ENCODE measurements around the gene PPIG.

Gene PPIG

GRCh38 chr2:169653636-169654035 is 69.5 kb downstream of the PPIG start:
- Histone ChIP-seq H3K27ac (ENCODE audit: low read depth, low read length) (no peak overlapping the region), H2BK5ac (ENCODE audit: low read depth, low read length, poor library complexity) (no peak overlapping the region), H2AFZ (ENCODE audit: insufficient read depth, low read length, poor library complexity) (no peak overlapping the region), H3K23ac (ENCODE audit: low read length) (no peak overlapping the region), H3K14ac (ENCODE audit: low read length) (no peak overlapping the region), H3K27me3 (ENCODE audit: insufficient read depth, low read length) (no peaks in the 10 kb centered on the region), H3K4me1 (ENCODE audit: control insufficient read depth in 1 of 2, insufficient read depth in 2 of 2, low read length in 2 of 2) (no peaks in the 10 kb centered on the region), H3K9me3 (ENCODE audit: insufficient read depth, low read depth, low read length) (no peaks in the 10 kb centered on the region), H4K8ac (ENCODE audit: low read depth, low read length) (no peak overlapping the region), H4K12ac (ENCODE audit: low read depth, low read length) (no peak overlapping the region), H3K79me2 (ENCODE audit: control insufficient read depth, insufficient read depth, low read length, poor library complexity) (no peaks in the 10 kb centered on the region), H3K4ac (ENCODE audit: low read depth, low read length) (no peak overlapping the region), H3K4me2 (ENCODE audit: low read length) (no peak overlapping the region), H3K79me1 (ENCODE audit: low read length) (no peaks in the 10 kb centered on the region), H2BK120ac (ENCODE audit: insufficient read depth, low read length, poor library complexity) (no peak overlapping the region), H2AK5ac (ENCODE audit: low read length) (no peak overlapping the region), H2BK12ac (ENCODE audit: low read length) (no peak overlapping the region), H3K4me3 (ENCODE audit: low read depth, low read length) (no peak overlapping the region), H3K18ac (ENCODE audit: low read length) (no peak overlapping the region), H3K36me3 (ENCODE audit: control insufficient read depth in 1 of 2, insufficient read depth in 2 of 2, low read length in 2 of 2) (no peaks in the 10 kb centered on the region), H3K9ac (ENCODE audit: low read length) (no peak overlapping the region), H4K91ac (ENCODE audit: low read depth, low read length) (no peak overlapping the region)
- no CpG with 5 or more reads among the region's 3 CpGs for WGBS (ENCODE audit: extremely low coverage, insufficient coverage, insufficient read length)
- DNase-seq, result no peak

- Histone ChIP-seq H2BK12ac (ENCODE audit: low read length) (no peak overlapping the region), H3K9ac (ENCODE audit: low read length) (no peak overlapping the region), H4K8ac (ENCODE audit: low read depth, low read length) (no peak overlapping the region)
These were observed 72.0 kb downstream of the PPIG start for GRCh38 chr2:169656164-169656563.

GRCh38 chr2:169658877-169659276 is 74.7 kb downstream of the PPIG start:
- H3K9me3 ChIP-seq (ENCODE audit: insufficient read depth, low read depth, low read length), result no peaks in the 10 kb centered on the region
- H2BK12ac ChIP-seq (ENCODE audit: low read length), result no peak overlapping the region
- H3K18ac ChIP-seq (ENCODE audit: low read length), result no peak overlapping the region
- no CpG with 5 or more reads among the region's 1 CpG for WGBS (ENCODE audit: extremely low coverage, insufficient coverage, insufficient read length)
- H4K91ac ChIP-seq (ENCODE audit: low read depth, low read length), result no peak overlapping the region
- H3K36me3 ChIP-seq (ENCODE audit: control insufficient read depth in 1 of 2, insufficient read depth in 2 of 2, low read length in 2 of 2), result no peaks in the 10 kb centered on the region
- no peak overlapping the region for H4K8ac ChIP-seq (ENCODE audit: low read depth, low read length)
- no peak overlapping the region for H3K4me3 ChIP-seq (ENCODE audit: low read depth, low read length)
- no peak overlapping the region for H3K4me2 ChIP-seq (ENCODE audit: low read length)
- H2BK5ac ChIP-seq (ENCODE audit: low read depth, low read length, poor library complexity), result no peak overlapping the region
- no peaks in the 10 kb centered on the region for H3K79me1 ChIP-seq (ENCODE audit: low read length)
- H3K4me1 ChIP-seq (ENCODE audit: control insufficient read depth in 1 of 2, insufficient read depth in 2 of 2, low read length in 2 of 2), result no peaks in the 10 kb centered on the region
- H3K79me2 ChIP-seq (ENCODE audit: control insufficient read depth, insufficient read depth, low read length, poor library complexity), result no peaks in the 10 kb centered on the region
- H3K27ac ChIP-seq (ENCODE audit: low read depth, low read length), result no peak overlapping the region
- H3K9ac ChIP-seq (ENCODE audit: low read length), result no peak overlapping the region
- H4K12ac ChIP-seq (ENCODE audit: low read depth, low read length), result no peak overlapping the region
- no peak for DNase-seq
- H2BK120ac ChIP-seq (ENCODE audit: insufficient read depth, low read length, poor library complexity), result no peak overlapping the region
- no peak overlapping the region for H3K14ac ChIP-seq (ENCODE audit: low read length)
- H2AFZ ChIP-seq (ENCODE audit: insufficient read depth, low read length, poor library complexity), result no peak overlapping the region
- no peak overlapping the region for H3K4ac ChIP-seq (ENCODE audit: low read depth, low read length)
- H3K23ac ChIP-seq (ENCODE audit: low read length), result no peak overlapping the region
- H2AK5ac ChIP-seq (ENCODE audit: low read length), result no peak overlapping the region
- H3K27me3 ChIP-seq (ENCODE audit: insufficient read depth, low read length), result no peaks in the 10 kb centered on the region

More at GRCh38 chr2:169656164-169656563, 72.0 kb downstream of the PPIG start:
- no peak overlapping the region for H3K14ac ChIP-seq (ENCODE audit: low read length)
- H3K4me1 ChIP-seq (ENCODE audit: control insufficient read depth in 1 of 2, insufficient read depth in 2 of 2, low read length in 2 of 2), result no peaks in the 10 kb centered on the region
- no peak overlapping the region for H2AK5ac ChIP-seq (ENCODE audit: low read length)
- no peaks in the 10 kb centered on the region for H3K79me1 ChIP-seq (ENCODE audit: low read length)
- H3K36me3 ChIP-seq (ENCODE audit: control insufficient read depth in 1 of 2, insufficient read depth in 2 of 2, low read length in 2 of 2), result no peaks in the 10 kb centered on the region
- no peak overlapping the region for H3K27ac ChIP-seq (ENCODE audit: low read depth, low read length)
- WGBS (ENCODE audit: extremely low coverage, insufficient coverage, insufficient read length), result 99% methylated on average over 2 of the region's 3 CpGs
- H3K4me2 ChIP-seq (ENCODE audit: low read length), result no peak overlapping the region
- H2AFZ ChIP-seq (ENCODE audit: insufficient read depth, low read length, poor library complexity), result no peak overlapping the region
- no peaks in the 10 kb centered on the region for H3K9me3 ChIP-seq (ENCODE audit: insufficient read depth, low read depth, low read length)
- H2BK5ac ChIP-seq (ENCODE audit: low read depth, low read length, poor library complexity), result no peak overlapping the region
- no peak overlapping the region for H3K4ac ChIP-seq (ENCODE audit: low read depth, low read length)
- H3K27me3 ChIP-seq (ENCODE audit: insufficient read depth, low read length), result no peaks in the 10 kb centered on the region
- no peak overlapping the region for H3K23ac ChIP-seq (ENCODE audit: low read length)
- H4K91ac ChIP-seq (ENCODE audit: low read depth, low read length), result no peak overlapping the region
- no peak overlapping the region for H2BK120ac ChIP-seq (ENCODE audit: insufficient read depth, low read length, poor library complexity)
- no peak overlapping the region for H3K18ac ChIP-seq (ENCODE audit: low read length)
- DNase-seq, result peak in 1 of 2 donors; percentile 50
- H3K79me2 ChIP-seq (ENCODE audit: control insufficient read depth, insufficient read depth, low read length, poor library complexity), result no peaks in the 10 kb centered on the region
- H4K12ac ChIP-seq (ENCODE audit: low read depth, low read length), result no peak overlapping the region
- H3K4me3 ChIP-seq (ENCODE audit: low read depth, low read length), result no peak overlapping the region

- no peak overlapping the region for H2BK5ac ChIP-seq (ENCODE audit: low read depth, low read length, poor library complexity)
- H2BK120ac ChIP-seq (ENCODE audit: insufficient read depth, low read length, poor library complexity), result no peak overlapping the region
- H2AFZ ChIP-seq (ENCODE audit: insufficient read depth, low read length, poor library complexity), result no peak overlapping the region
- H4K12ac ChIP-seq (ENCODE audit: low read depth, low read length), result no peak overlapping the region
- H3K4me3 ChIP-seq (ENCODE audit: low read depth, low read length), result no peak overlapping the region
- no peaks in the 10 kb centered on the region for H3K79me1 ChIP-seq (ENCODE audit: low read length)
- H3K27me3 ChIP-seq (ENCODE audit: insufficient read depth, low read length), result no peaks in the 10 kb centered on the region
- no peak overlapping the region for H3K18ac ChIP-seq (ENCODE audit: low read length)
- no peaks in the 10 kb centered on the region for H3K9me3 ChIP-seq (ENCODE audit: insufficient read depth, low read depth, low read length)
- no peak overlapping the region for H3K14ac ChIP-seq (ENCODE audit: low read length)
- no peak overlapping the region for H3K4ac ChIP-seq (ENCODE audit: low read depth, low read length)
- H3K36me3 ChIP-seq (ENCODE audit: control insufficient read depth in 1 of 2, insufficient read depth in 2 of 2, low read length in 2 of 2), result no peaks in the 10 kb centered on the region
- no CpG with 5 or more reads among the region's 1 CpG for WGBS (ENCODE audit: extremely low coverage, insufficient coverage, insufficient read length)
- H3K23ac ChIP-seq (ENCODE audit: low read length), result no peak overlapping the region
- H3K4me1 ChIP-seq (ENCODE audit: control insufficient read depth in 1 of 2, insufficient read depth in 2 of 2, low read length in 2 of 2), result no peaks in the 10 kb centered on the region
- no peak for DNase-seq
- no peak overlapping the region for H4K91ac ChIP-seq (ENCODE audit: low read depth, low read length)
- no peaks in the 10 kb centered on the region for H3K79me2 ChIP-seq (ENCODE audit: control insufficient read depth, insufficient read depth, low read length, poor library complexity)
- no peak overlapping the region for H2BK12ac ChIP-seq (ENCODE audit: low read length)
- no peak overlapping the region for H3K27ac ChIP-seq (ENCODE audit: low read depth, low read length)
- H2AK5ac ChIP-seq (ENCODE audit: low read length), result no peak overlapping the region
- no peak overlapping the region for H3K4me2 ChIP-seq (ENCODE audit: low read length)
- no peak overlapping the region for H4K8ac ChIP-seq (ENCODE audit: low read depth, low read length)
- H3K9ac ChIP-seq (ENCODE audit: low read length), result no peak overlapping the region
These were observed 75.2 kb downstream of the PPIG start for GRCh38 chr2:169659320-169659719.
